ENCODE results near the gene SLC43A2. TPM values are rescaled to one million over a fixed set of nuclear protein-coding genes. Genes with fewer than 3 reads are reported as not detected.
A peak's percentile ranks its signal among the peaks of the same experiment; 100 is the strongest.

The SLC43A2 gene
- total RNA-seq, 2 donors from 2014 or later = 9.6 to 22.4 TPM

DNA sequence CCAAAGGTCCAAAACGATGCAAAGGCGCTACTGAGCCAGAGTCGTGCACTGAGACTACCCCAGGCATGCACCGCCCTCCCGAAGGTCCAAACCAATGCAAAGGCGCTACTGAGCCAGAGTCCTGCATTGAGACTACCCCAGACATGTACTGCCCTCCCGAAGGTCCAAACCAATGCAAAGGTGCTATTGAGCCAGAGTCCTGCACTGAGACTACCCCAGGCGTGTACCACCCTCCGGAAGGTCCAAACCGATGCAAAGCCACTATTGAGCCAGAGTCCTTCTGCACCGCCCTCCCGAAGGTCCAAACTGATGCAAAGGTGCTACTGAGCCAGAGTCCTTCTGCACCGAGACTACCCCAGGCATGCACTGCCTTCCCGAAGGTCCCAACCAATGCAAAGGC, 27.1 kb downstream of the SLC43A2 start:
- no peak overlapping the region for H3K4me3 ChIP-seq
- H3K27me3 ChIP-seq = no peaks in the 10 kb centered on the region
- TF ChIP-seq POLR2A (IDR thresholded peaks at IDR 0.05) = no peak
- TF ChIP-seq, protein P1, sequence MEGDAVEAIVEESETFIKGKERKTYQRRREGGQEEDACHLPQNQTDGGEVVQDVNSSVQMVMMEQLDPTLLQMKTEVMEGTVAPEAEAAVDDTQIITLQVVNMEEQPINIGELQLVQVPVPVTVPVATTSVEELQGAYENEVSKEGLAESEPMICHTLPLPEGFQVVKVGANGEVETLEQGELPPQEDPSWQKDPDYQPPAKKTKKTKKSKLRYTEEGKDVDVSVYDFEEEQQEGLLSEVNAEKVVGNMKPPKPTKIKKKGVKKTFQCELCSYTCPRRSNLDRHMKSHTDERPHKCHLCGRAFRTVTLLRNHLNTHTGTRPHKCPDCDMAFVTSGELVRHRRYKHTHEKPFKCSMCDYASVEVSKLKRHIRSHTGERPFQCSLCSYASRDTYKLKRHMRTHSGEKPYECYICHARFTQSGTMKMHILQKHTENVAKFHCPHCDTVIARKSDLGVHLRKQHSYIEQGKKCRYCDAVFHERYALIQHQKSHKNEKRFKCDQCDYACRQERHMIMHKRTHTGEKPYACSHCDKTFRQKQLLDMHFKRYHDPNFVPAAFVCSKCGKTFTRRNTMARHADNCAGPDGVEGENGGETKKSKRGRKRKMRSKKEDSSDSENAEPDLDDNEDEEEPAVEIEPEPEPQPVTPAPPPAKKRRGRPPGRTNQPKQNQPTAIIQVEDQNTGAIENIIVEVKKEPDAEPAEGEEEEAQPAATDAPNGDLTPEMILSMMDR (IDR thresholded peaks at IDR 0.05) = no peak
- H3K9me3 ChIP-seq = no peaks in the 10 kb centered on the region
- no peak overlapping the region for H3K27ac ChIP-seq
- DNase-seq = no peak
- H3K36me3 ChIP-seq (replicated peaks in 1 of 2; ENCODE audit: insufficient read depth in 1 of 2, low read depth in 2 of 2) = no peaks in the 10 kb centered on the region
- 94 to 96% methylated on average over 7 to 14 of the region's 14 CpGs for WGBS, 2 donors
- intact Hi-C loops (cut with DNase I) = no loop called here
- H3K4me1 ChIP-seq = peaks cover 16% of the 10 kb centered on the region
- ATAC-seq = no peak

DNA sequence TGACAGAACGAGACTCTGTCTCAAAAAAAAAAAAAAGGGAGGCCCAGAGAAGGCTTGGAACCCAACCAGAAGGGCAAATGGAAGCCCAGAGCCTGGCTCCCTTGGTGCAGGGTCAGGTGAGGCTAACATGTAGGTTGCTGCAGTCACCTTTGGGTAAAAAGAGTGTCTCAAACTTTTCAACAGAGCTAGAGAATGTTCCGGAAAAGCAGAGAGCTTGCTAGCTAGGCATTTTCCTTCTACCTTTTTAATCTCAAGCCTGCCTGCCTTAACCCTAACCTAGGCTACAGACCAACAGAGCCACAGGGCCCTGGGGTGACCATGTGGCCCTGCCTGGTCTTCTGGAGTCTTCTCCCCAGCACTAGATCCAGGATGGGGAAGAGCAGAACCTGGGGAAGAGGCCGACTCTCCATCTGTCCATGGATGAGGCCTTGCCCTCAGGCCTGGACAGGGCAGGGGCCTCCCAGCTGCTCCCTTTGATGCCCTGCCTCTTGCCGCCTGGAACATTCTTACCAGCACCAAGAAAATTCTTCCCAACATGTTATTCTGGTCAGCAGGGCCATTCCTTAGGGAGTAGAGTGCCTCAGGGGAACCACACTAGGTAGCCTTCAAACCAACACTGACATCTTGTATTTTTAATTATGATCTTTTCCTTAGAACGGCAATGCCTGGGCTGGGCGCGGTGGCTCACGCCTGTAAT, 30.1 kb downstream of the SLC43A2 start:
- intact Hi-C loops (cut with DNase I) = no loop called here
- Histone ChIP-seq H3K4me3 (no peak overlapping the region), H3K27me3 (no peaks in the 10 kb centered on the region), H3K27ac (peak overlapping the region in 3 of 4 donors; percentile 58 to 79 (median 63)), H3K9me3 (no peaks in the 10 kb centered on the region), H3K36me3 (replicated peaks in 1 of 2; ENCODE audit: insufficient read depth in 1 of 2, low read depth in 2 of 2) (no peaks in the 10 kb centered on the region), H3K4me1 (peaks cover 16% of the 10 kb centered on the region)
- DNase-seq = no peak
- ATAC-seq = peak; percentile 22
- TF ChIP-seq, protein P1 (IDR thresholded peaks at IDR 0.05) = no peak
- TF ChIP-seq POLR2A (IDR thresholded peaks at IDR 0.05) = no peak
- 85 to 90% methylated on average over 8 of the region's 8 CpGs for WGBS, 2 donors

DNA sequence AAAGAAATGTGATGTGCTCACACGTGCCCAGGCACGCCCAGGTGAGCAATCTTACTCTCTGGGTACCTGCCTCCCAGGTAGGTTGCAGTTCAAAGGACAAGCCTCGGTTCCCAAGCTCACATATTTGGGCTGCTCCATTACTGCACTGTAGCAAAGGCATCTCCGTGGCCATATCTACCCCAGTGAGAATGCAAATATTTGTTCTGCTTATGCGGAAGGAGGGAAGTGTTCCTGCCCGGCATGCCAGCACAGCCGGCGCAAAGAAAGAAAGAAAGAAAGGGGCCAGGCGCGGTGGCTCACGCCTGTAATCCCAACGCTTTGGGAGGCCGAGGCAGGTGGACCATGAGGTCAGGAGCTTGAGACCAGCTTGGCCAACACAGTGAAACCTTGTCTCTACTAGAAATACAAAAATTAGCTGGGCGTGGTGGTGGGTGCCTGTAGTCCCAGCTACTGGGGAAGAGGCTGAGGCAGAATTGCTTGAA, 30.7 kb downstream of the SLC43A2 start:
- TF ChIP-seq, protein P1 (IDR thresholded peaks at IDR 0.05) = no peak
- peak in 1 of 3 donors; percentile 12 for TF ChIP-seq POLR2A (IDR thresholded peaks at IDR 0.05)
- Histone ChIP-seq H3K4me3 (no peak overlapping the region), H3K27me3 (no peaks in the 10 kb centered on the region), H3K36me3 (replicated peaks in 1 of 2; ENCODE audit: insufficient read depth in 1 of 2, low read depth in 2 of 2) (no peaks in the 10 kb centered on the region), H3K4me1 (peaks cover 16% of the 10 kb centered on the region), H3K9me3 (no peaks in the 10 kb centered on the region), H3K27ac (peak overlapping the region in 3 of 4 donors; percentile 58 to 79 (median 63))
- ATAC-seq (peak; percentile 93), DNase-seq (peak; percentile 41 to 61 (median 53))
- 25 to 30% methylated on average over 13 to 14 of the region's 14 CpGs for WGBS, 2 donors
- intact Hi-C loops (cut with DNase I) = no loop called here

DNA sequence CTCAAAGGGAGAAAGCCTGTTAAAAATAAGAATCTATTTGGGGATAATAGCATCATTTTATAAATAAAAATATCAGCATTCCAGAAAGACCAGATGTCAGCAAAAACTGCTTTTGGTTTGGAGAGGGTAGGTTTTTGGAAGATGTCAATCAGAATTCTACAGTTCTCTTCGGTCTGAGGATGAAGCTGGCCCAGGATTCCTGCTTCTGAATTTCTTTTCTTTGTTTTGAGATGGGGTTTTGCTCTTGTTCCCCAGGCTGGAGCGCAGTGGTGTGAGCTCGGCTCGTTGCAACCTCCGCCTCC, 35.1 kb downstream of the SLC43A2 start:
- no peak overlapping the region for H3K27ac ChIP-seq
- H3K4me3 ChIP-seq = no peak overlapping the region
- no peaks in the 10 kb centered on the region for H3K36me3 ChIP-seq (replicated peaks in 1 of 2; ENCODE audit: insufficient read depth in 1 of 2, low read depth in 2 of 2)
- intact Hi-C loops (cut with DNase I) = no loop called here
- H3K4me1 ChIP-seq = peaks cover 21% of the 10 kb centered on the region
- H3K9me3 ChIP-seq = no peaks in the 10 kb centered on the region
- TF ChIP-seq, protein P1 (IDR thresholded peaks at IDR 0.05) = no peak
- no peak for TF ChIP-seq POLR2A (IDR thresholded peaks at IDR 0.05)
- 94 to 97% methylated on average over 5 of the region's 5 CpGs for WGBS, 2 donors
- H3K27me3 ChIP-seq = no peaks in the 10 kb centered on the region
- DNase-seq = no peak
- no peak for ATAC-seq

Data from body of pancreas (tissue), 4 donors.